ENCODE data around the gene UBC. TPM values are rescaled to one million over a fixed set of nuclear protein-coding genes. Genes with fewer than 3 reads are reported as not detected.

Gene UBC
- total and polyA plus RNA-seq, 9 of the 15 experiments (the other 6 are each of a cell fraction or from before 2014, with no cell fraction given) = 533 to 1,153 (median 813) TPM

DNA sequence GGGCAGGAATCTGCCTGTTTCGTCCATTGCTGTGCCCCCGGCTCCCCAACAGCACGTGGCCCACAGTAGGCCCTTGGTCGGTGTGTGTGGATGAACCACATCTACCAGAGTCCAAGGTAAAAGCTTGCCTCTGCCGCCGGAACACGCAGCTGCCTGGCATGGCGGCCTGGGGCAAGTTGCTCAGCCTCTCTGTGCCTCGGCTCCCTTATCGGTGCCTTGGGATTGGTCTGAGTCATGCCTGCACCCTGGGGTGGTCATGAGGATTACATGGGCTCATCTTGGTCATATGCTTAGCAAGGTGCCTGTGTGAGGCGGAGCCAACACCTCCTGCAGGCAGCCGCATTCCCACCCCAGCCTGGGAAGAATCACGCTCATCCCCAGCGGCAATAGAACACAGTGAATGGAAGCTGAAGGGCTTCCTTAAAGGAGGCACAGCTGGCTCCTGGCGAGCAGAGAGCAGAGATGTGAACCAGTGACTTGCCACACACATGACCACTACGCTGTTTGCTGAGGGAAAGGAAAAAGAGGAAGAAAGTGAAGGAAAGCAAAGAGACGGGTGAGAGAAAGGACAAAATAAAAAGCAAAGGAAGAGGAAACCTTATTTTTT lies 45.3 kb downstream of the UBC start (continued):
- TF ChIP-seq, protein P1, sequence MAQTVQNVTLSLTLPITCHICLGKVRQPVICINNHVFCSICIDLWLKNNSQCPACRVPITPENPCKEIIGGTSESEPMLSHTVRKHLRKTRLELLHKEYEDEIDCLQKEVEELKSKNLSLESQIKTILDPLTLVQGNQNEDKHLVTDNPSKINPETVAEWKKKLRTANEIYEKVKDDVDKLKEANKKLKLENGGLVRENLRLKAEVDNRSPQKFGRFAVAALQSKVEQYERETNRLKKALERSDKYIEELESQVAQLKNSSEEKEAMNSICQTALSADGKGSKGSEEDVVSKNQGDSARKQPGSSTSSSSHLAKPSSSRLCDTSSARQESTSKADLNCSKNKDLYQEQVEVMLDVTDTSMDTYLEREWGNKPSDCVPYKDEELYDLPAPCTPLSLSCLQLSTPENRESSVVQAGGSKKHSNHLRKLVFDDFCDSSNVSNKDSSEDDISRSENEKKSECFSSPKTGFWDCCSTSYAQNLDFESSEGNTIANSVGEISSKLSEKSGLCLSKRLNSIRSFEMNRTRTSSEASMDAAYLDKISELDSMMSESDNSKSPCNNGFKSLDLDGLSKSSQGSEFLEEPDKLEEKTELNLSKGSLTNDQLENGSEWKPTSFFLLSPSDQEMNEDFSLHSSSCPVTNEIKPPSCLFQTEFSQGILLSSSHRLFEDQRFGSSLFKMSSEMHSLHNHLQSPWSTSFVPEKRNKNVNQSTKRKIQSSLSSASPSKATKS (CRISPR knock-in tag; IDR thresholded peaks at IDR 0.05) = no peak
- TF ChIP-seq HBP1 (CRISPR knock-in tag; IDR thresholded peaks at IDR 0.05) (0 out of 2 replicates have a peak, but pooled peaks have one; percentile 37), SMARCA4 (IDR thresholded peaks at IDR 0.05) (0 out of 2 replicates have a peak, but pooled peaks have one; percentile 59), NFRKB (IDR thresholded peaks at IDR 0.05; ENCODE audit: low read depth) (0 out of 2 replicates have a peak, but pooled peaks have one; percentile 15), SAP30 (IDR thresholded peaks at IDR 0.05; ENCODE audit: borderline replicate concordance, insufficient read depth, low read depth, low read length, poor library complexity, severe bottlenecking) (no peak), CBX3 (IDR thresholded peaks at IDR 0.05; ENCODE audit: borderline replicate concordance in 1 of 2, low read length in 2 of 2) (peak in 1 of 2 experiments; percentile 31; a peak in 1 of 3 replicates), ZNF766 (CRISPR knock-in tag; conservative IDR thresholded peaks at IDR 0.05) (no peak), EHMT2 (IDR thresholded peaks at IDR 0.05) (no peak; the same call in 1 of the 2 replicates), HOXB6 (CRISPR knock-in tag; IDR thresholded peaks at IDR 0.05; ENCODE audit: borderline replicate concordance) (no peak), FOXA3 (CRISPR knock-in tag; conservative IDR thresholded peaks at IDR 0.05 in 1 of 2, IDR thresholded peaks at IDR 0.05 in 1 of 2) (no peak), TCF7L2 (IDR thresholded peaks at IDR 0.05; ENCODE audit: low read depth, low read length) (no peak), YBX1 (IDR thresholded peaks at IDR 0.05) (no peak), ZC3H8 (IDR thresholded peaks at IDR 0.05) (no peak), NR1H2 (CRISPR knock-in tag; IDR thresholded peaks at IDR 0.05) (0 out of 2 replicates have a peak, but pooled peaks have one; percentile 33), DMBX1 (CRISPR knock-in tag; IDR thresholded peaks at IDR 0.05; ENCODE audit: borderline replicate concordance) (no peak; the same call in 1 of the 2 replicates), PML (IDR thresholded peaks at IDR 0.05; ENCODE audit: low read length) (no peak), ZNF12 (CRISPR knock-in tag; IDR thresholded peaks at IDR 0.05) (0 out of 2 replicates have a peak, but pooled peaks have one; percentile 39), ZNF431 (CRISPR knock-in tag; IDR thresholded peaks at IDR 0.05) (no peak), ZNF696 (CRISPR knock-in tag; conservative IDR thresholded peaks at IDR 0.05) (no peak)
- TF ChIP-seq, protein P2, sequence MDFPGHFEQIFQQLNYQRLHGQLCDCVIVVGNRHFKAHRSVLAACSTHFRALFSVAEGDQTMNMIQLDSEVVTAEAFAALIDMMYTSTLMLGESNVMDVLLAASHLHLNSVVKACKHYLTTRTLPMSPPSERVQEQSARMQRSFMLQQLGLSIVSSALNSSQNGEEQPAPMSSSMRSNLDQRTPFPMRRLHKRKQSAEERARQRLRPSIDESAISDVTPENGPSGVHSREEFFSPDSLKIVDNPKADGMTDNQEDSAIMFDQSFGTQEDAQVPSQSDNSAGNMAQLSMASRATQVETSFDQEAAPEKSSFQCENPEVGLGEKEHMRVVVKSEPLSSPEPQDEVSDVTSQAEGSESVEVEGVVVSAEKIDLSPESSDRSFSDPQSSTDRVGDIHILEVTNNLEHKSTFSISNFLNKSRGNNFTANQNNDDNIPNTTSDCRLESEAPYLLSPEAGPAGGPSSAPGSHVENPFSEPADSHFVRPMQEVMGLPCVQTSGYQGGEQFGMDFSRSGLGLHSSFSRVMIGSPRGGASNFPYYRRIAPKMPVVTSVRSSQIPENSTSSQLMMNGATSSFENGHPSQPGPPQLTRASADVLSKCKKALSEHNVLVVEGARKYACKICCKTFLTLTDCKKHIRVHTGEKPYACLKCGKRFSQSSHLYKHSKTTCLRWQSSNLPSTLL (IDR thresholded peaks at IDR 0.05) = no peak
- TF ChIP-seq, protein P3, sequence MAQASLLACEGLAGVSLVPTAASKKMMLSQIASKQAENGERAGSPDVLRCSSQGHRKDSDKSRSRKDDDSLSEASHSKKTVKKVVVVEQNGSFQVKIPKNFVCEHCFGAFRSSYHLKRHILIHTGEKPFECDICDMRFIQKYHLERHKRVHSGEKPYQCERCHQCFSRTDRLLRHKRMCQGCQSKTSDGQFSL (CRISPR knock-in tag; IDR thresholded peaks at IDR 0.05) = no peak
- TF ChIP-seq, protein P3 (tag; IDR thresholded peaks at IDR 0.05) = no peak

Data from K562 (cell line).